Measurements from ENCODE around the gene SIL1. TPM values are rescaled to one million over a fixed set of nuclear protein-coding genes. Genes with fewer than 3 reads are reported as not detected.

The SIL1 gene
- total and polyA plus RNA-seq, 2 donors (not counting 3 experiments of a cell fraction or from before 2014, with no cell fraction given), result 47.6 to 67.2 TPM

GRCh38 chr5:138905541-138905940 lies 292.6 kb downstream of the SIL1 start:
- no peak overlapping the region for H3K4me2 ChIP-seq (ENCODE audit: insufficient read depth, low read length)
- no peaks in the 10 kb centered on the region for H3K27me3 ChIP-seq (ENCODE audit: control insufficient read depth in 2 of 2, insufficient read depth in 2 of 2, low read length in 2 of 2)
- intact Hi-C loops (cut with micrococcal nuclease) (no loop called here), dilution Hi-C loops (cut with MboI; ENCODE audit: extremely low pct_ligation_motif_present, low sequenced_read_pairs) (no loop called here)
- H3K9ac ChIP-seq (replicated peaks; ENCODE audit: extremely low read depth, insufficient read depth, low read length), result no peak overlapping the region
- peaks cover 10 to 12% of the 10 kb centered on the region in 2 experiments for H3K36me3 ChIP-seq (ENCODE audit: control insufficient read depth in 2 of 2, extremely low read depth in 1 of 2, insufficient read depth in 2 of 2, low read length in 2 of 2)
- H3K4me3 ChIP-seq (replicated peaks in 1 of 3; ENCODE audit: insufficient read depth in 1 of 3, low read depth in 1 of 3, low read length in 3 of 3), result no peak overlapping the region
- no peak for TF ChIP-seq CTCF (IDR thresholded peaks at IDR 0.05; ENCODE audit: extremely low read depth in 1 of 2, insufficient read depth in 1 of 2, low read depth in 1 of 2, low read length in 2 of 2)
- no peak for TF ChIP-seq POLR2A (IDR thresholded peaks at IDR 0.05; ENCODE audit: low read depth, low read length)
- TF ChIP-seq JUN (IDR thresholded peaks at IDR 0.05; ENCODE audit: borderline replicate concordance, insufficient read depth, insufficient read length, low read depth), result no peak
- no peak for TF ChIP-seq POLR2AphosphoS5 (IDR thresholded peaks at IDR 0.05; ENCODE audit: insufficient read depth, low read depth, low read length)
- no peak for TF ChIP-seq EZH2 (IDR thresholded peaks at IDR 0.05; ENCODE audit: borderline replicate concordance, low read depth, low read length, severe bottlenecking)
- no peak for TF ChIP-seq GATA2 (IDR thresholded peaks at IDR 0.05; ENCODE audit: insufficient read depth, insufficient read length, low read depth, low read length)
- TF ChIP-seq FOS (IDR thresholded peaks at IDR 0.05; ENCODE audit: borderline replicate concordance, insufficient read depth, low read length), result no peak
- no peak for TF ChIP-seq MYC (IDR thresholded peaks at IDR 0.05; ENCODE audit: low read depth, low read length)
- TF ChIP-seq MAX (IDR thresholded peaks at IDR 0.05; ENCODE audit: insufficient read depth, insufficient read length), result no peak
- no TSS peak for BruUV-seq (replicated peaks)
- POLR2A ChIA-PET, result no interaction called here
- no peaks in the 10 kb centered on the region for H3K9me1 ChIP-seq (replicated peaks; ENCODE audit: control insufficient read depth, extremely low read depth, insufficient read depth, low read length)
- H3K9me3 ChIP-seq (replicated peaks; ENCODE audit: control insufficient read depth, insufficient read depth, low read length), result no peaks in the 10 kb centered on the region
- CTCF ChIA-PET, result interaction anchor here (0.7 kb wide), 1 partner anchor 80 kb away, joined by 4 read pairs; no protein-coding TSS in a partner anchor
- DNase-seq (ENCODE audit: low read depth, low spot score) (no peak), FAIRE-seq (no peak)
- H3K79me2 ChIP-seq (ENCODE audit: control insufficient read depth, insufficient read depth, low read length), result peaks cover 8% of the 10 kb centered on the region
- peaks cover 3% of the 10 kb centered on the region for H4K20me1 ChIP-seq (replicated peaks; ENCODE audit: control insufficient read depth, extremely low read depth, insufficient read depth, low read length)
- H3K27ac ChIP-seq (ENCODE audit: insufficient read depth, low read depth, low read length), result no peak overlapping the region
- no peak overlapping the region for H2AFZ ChIP-seq (ENCODE audit: low read depth, low read length)
- peaks cover 29% of the 10 kb centered on the region for H3K4me1 ChIP-seq (ENCODE audit: control insufficient read depth, extremely low read depth, insufficient read depth, low read length)
